GM19463 (cell line): ENCODE measurements around the gene TSHZ3.

Source experiments
- ATAC-seq: cut with Tn5 transposase; IDR thresholded peaks from one replicate; pipeline ENCODE4 v1.9.1; 2021; ENCODE audit warnings: mild to moderate bottlenecking, moderate library complexity; ENCODE audit not compliant: unreplicated experiment

The TSHZ3 gene

GRCh38 chr19:31292639-31293185 is 56.5 kb downstream of the TSHZ3 start:
- ATAC-seq, result no peak

GRCh38 chr19:31290931-31291590 is 58.2 kb downstream of the TSHZ3 start:
- ATAC-seq, result no peak

DNA sequence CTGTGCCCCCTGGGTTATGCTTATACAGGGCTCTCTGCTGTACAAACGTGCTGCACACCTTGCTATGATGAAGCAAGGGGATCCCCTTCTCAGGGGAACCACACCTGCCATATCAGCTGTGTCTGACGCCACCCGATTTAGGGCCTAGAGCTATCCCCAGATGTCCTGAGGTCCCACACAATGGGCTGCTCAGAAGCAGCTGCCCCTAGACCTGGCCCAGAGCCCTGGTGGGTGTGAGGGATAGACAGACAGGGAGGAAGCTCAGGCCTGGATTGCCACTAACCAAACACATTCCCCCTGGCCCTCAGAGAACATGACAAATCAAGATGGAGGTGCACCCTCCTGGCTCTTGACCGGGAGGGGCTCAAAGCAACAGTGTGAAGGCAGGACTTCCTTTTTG is 59.3 kb downstream of the TSHZ3 start:
- no peak for ATAC-seq

DNA sequence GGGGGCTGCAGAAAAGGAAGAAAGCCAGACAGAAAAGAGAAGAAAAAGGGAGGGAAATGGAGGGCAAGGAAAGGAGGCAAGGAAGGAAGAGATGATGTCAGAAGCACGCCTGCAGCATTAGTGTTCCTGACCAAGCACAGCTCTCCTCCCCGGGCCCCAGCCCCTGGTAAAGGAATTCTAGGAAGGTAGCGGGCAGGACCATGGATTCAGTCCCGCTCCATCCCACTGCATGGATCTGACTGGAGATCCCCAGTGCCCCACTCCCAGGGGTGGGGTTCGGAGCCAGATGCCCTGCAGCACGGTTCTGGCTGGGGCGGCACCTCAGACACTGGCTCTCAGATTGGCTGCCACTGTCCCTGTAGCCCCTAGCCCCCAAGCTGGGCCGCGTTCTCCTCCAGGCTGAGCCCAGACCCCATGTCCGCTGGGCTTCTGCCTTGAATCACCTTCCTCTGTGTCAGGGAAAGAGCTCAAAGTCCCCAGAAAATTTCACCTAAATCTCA is 59.8 kb downstream of the TSHZ3 start:
- no peak for ATAC-seq

GRCh38 chr19:31286491-31286890 is 62.7 kb downstream of the TSHZ3 start:
- ATAC-seq, result no peak

DNA sequence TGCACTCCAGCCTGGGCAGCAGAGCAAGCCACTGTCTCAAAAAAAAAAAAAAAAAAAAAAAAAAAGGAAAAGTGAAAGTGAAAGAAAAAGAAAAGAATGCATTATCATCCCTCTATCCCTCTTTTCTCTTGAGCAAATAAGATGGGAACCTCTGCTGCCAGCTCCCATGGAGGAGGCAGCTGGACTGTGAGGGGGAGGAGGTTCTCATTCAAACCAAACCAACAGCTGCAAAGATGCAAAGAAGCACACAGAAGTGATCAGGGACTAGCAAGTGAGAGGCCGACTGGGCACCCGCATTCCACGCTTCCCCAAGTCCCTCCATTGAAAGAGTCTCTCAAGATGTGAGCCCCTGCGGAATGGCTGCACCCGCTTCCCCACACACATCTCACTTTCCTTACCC is 63.5 kb downstream of the TSHZ3 start:
- no peak for ATAC-seq

DNA sequence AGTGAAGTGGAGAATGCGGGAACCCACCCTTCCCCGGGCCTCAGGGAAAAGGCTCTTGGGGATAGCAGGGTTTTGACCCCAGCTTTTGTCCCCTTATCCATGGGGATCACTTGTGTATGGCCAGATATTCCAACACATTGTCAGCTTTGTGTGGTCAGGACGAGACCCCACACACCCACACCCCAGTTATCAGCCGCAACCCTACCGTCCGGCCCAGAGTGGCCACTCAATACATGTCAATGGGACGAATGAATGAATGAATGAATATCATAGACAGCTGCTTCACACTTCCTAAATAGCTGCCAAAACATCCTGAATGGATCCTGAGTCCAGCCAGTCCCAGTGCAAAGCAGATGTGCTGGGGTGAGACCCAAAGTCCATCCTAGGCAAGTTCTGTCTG is 64.6 kb downstream of the TSHZ3 start:
- ATAC-seq, result no peak

- no peak for ATAC-seq
Measured at GRCh38 chr19:31283701-31284100, 65.5 kb downstream of the TSHZ3 start.

- no peak for ATAC-seq
Measured at GRCh38 chr19:31282346-31282745, 66.9 kb downstream of the TSHZ3 start.

DNA sequence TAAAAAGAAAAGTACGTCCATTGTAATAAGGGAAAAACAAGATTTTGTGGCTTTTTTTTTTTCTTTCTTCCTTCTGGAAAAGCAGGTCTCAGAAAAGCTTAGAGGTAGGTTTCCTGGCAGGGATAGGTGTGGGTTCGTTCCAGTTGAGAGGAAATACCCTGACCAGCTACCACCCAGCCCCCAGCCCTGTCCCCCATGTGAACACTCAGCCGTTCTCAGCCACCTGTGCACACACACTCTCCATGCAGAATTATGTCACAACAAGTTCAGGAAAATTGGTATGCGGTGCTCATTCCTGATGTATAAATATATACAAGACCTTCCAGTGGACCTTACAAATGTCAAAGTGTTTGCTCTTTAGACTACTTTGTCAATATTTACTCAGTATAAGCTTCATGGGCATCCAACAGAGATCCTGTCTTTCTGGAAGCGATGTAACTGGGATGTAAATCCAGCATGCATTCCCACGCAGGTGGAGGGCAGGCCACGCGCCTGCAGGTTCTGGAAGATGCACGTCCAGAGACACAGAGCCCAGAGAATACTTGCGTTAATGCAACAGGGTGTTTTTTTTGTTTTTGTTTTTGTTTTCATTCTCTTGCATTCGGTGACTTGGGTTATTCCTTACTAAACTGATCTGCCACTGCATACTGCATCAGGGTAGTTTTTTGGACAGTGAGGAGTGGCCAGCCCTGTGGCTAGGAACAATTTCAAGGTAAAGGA is 68.8 kb downstream of the TSHZ3 start:
- no peak for ATAC-seq

- ATAC-seq, result no peak
Measured at GRCh38 chr19:31279436-31279765, 69.8 kb downstream of the TSHZ3 start.

DNA sequence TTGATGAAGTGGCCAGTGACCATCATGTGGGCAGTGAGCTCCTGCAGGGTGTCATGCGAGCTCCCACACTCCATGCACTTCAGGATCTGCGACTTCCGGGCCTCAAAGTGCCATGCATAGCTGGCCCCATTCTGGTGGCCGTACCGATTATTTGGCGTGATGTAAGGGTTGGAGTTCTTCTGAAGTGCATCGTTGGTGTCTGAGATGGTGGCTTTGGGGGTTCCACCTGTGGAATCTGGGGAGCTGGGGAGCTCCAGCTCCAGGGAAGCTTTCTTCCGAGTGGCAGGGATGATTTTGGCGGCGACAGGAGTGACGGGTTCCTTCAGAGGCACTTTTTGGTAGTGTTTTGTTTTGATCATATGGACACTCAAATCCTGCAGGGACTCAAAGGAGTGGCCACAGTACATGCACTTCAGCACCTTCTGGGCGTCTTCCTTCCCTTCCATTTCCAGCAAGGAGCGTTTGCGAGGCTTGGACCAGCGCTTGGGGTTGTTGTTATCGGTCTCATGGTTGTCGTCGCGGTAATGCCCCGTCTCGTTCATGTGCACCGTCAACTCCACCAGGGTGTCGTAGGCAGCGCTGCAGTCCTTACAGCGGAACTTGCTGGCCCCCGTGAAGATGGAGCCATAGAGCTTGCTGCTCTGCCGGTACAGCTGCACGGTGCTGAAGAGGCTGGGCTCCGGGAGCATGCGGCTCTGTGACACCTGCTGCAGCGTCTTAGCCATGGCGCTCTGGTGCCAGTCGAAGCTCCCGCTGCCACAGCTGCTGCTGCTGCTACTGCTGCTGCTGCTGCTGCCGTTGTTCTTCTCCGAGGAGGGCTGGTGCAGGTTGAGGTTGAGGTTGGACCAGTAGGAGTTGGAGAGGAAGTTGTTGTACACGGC is 70.4 kb downstream of the TSHZ3 start:
- no peak for ATAC-seq

DNA sequence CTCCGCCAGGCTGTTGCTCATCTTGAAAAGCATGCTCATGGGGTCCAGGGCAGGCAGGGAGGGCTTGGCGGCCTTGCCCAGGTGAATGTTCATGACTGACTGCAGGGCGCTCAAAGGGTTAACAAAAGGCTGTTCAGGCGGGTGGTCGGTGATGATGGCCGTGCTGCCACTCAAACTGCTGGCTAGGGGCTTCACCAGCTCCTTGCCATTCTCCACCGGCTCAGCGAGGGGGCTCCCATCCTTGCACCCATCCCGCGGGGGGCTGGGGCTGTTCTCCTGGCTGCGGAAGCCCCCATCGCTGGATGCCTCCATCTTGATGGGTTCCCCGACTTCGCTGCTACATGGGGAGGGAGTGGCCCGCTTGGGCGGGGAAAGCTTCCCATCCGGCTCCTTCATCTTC is 71.7 kb downstream of the TSHZ3 start:
- ATAC-seq, result no peak

DNA sequence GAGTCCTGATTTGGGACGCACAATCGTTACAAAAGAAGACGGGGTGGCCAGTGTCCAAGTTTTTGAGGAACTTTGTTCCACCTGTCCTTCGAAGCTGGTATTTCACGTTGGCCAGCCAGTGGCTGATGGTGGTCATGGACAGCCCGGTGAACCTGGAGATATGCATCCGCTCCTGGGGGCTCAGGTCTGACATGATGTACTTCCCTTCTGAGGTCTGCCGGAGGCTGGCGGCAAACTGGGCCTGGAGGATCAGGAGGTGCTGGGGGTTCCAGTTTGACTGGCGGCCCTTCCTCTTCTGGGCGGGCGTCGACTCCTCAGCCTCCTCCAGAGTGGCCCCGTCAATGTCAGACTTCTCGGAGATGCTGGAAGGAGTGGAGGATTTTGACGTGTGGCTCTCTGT is 72.4 kb downstream of the TSHZ3 start:
- no peak for ATAC-seq

- no peak for ATAC-seq
Measured at GRCh38 chr19:31275068-31275334, 74.2 kb downstream of the TSHZ3 start.

GRCh38 chr19:31274251-31275067 is 74.8 kb downstream of the TSHZ3 start:
- ATAC-seq, result no peak

DNA sequence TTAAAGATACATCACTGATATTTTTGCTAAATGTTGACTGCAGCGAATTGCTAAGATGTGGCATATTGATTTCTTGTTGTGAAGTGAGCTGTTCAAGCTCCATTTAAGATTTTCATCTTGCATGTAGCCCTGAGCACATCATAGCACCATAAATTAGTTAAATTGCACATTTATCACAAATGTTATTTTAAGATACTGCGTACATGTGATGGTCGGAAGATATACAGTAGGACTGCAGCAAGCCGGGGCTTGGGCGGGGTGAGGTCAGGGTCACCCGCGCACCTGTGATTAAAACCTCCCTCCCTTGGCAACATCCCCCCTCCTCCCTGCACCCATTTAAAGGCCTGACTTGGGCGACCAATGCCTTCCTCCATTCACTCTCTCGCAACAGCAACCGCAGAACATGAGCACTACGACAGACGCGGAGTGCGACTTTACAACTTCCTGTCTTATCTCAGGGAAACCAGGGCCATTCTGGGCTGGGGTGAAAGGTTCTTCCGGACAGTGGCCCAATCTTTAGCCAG is 76.6 kb downstream of the TSHZ3 start:
- ATAC-seq, result no peak

DNA sequence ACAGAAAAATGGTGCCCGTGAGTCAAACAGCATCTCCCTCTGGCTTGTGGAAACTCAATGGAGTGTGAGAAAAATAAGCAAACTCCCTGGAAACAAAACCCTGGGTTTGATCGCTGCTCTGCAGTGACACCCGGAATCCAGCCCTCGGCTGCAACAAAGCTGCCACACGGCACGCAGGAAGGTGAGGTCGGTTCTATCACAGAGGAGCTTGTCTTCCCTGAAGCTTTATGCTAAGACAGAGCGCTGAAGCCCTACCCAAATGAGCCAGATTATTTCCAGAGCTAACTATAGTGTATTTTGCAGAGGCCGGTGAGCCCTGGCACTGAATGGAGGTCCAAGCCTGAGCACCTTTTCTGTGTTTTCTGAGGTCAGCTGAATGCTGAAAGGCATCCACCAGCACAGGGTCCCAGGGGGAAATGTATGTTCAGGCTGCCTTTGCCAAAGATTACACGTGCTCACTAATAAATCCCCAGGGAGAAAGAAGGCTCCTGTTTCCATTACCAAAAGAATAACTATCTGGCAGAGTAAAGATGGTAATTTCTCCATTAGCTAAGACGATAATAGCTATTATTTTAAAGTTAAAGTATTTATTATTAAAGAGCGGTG is 77.8 kb downstream of the TSHZ3 start:
- no peak for ATAC-seq

- no peak for ATAC-seq
Measured at GRCh38 chr19:31270897-31271296, 78.3 kb downstream of the TSHZ3 start.

DNA sequence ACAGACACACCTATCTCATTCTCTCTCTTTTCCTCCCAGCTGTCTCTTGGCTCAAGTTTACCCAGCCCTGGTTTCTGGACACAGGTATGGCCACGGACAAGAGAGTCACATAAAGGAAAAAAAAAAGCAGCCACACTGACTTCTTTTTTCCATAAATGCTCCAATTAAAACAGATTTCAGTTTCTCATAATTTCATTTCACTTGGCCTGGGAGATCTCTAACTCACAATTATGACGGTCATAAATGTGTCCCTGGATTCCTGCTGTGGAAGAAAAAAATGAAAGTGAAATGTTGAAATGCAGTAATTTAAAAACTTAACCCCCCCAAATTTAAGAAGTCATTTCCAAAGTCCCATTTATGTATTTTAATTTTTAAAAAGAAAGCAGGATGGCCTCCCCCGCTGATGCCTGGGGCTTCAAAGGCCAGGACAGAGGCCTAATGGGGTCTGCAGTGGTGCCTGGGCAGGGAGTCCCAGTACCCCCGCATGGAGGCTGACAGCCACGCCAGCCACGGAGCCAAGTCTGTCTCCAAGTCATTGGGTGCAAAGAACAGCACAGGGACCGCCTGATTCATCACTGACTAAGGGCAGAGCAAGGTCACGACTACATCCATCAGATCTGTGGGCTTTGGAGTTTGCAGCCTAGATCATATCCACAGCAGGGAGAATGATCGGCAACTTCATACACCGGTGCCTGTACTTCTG is 79.7 kb downstream of the TSHZ3 start:
- no peak for ATAC-seq
